PC-3 (cell line): Measurements from ENCODE around the gene MAP7D3. TPM values are rescaled to one million over a fixed set of nuclear protein-coding genes. Genes with fewer than 3 reads are reported as not detected.

Experiments
- ATAC-seq: fragments of 200-7000 bp; cut with Tn5 transposase; 2 replicates; pipeline ENCODE4 v1.9.1; 2020; ENCODE audit warnings: mild to moderate bottlenecking, moderate library complexity
- BruUV-seq: library from RNA; stranded (reverse); fragments of 400-500 nt; replicated peaks from 2 replicates; lab custom pipeline; 2021; lab: Mats Ljungman, UMichigan
- CTCF ChIA-PET: fragments of 300-600 bp; sonication (Branson Sonifier 250); formaldehyde crosslinking; loops from one replicate; lab custom pipeline; 2022; ENCODE audit warnings: antibody characterized with exemption; lab: Charles Lee
- POLR2A ChIA-PET: fragments of 300-600 bp; sonication (Branson Sonifier 250); formaldehyde crosslinking; loops from one replicate; lab custom pipeline; 2022; ENCODE audit warnings: antibody characterized with exemption; ENCODE audit not compliant: unreplicated experiment; lab: Charles Lee
- DNase-seq: peaks from one replicate; pipeline ENCODE4 v3.0.0-alpha.2; 2015
- H2AFZ ChIP-seq: fragments of 300-600 bp; sonication (generic); 2 replicates; pipeline ENCODE4 v1.6.0; 2016; ENCODE audit warnings: antibody characterized with exemption, low read length
- H3F3A ChIP-seq: fragments of 300-600 bp; sonication (generic); one replicate; pipeline ENCODE4 v1.6.0; 2017; ENCODE audit warnings: antibody characterized with exemption, low read length, control low read depth, mild to moderate bottlenecking; ENCODE audit not compliant: unreplicated experiment
- H3K27ac ChIP-seq: fragments of 300-600 bp; sonication (generic); 2 replicates; pipeline ENCODE4 v1.5.1; 2016; ENCODE audit warnings: mild to moderate bottlenecking, low read length
- H3K27me3 ChIP-seq: fragments of 300-600 bp; sonication (generic); 2 replicates; pipeline ENCODE4 v1.6.1; 2016; ENCODE audit warnings: low read length, mixed read lengths
- H3K36me3 ChIP-seq: fragments of 300-600 bp; sonication (generic); 2 replicates; pipeline ENCODE4 v1.6.1; 2016; ENCODE audit warnings: low read depth, mixed run types, low read length, mixed read lengths
- H3K4me1 ChIP-seq: fragments of 300-600 bp; sonication (generic); 2 replicates; pipeline ENCODE4 v1.5.1; 2016; ENCODE audit warnings: low read length; ENCODE audit not compliant: insufficient read depth
- H3K4me2 ChIP-seq: fragments of 300-600 bp; sonication (generic); 2 replicates; pipeline ENCODE4 v1.6.0; 2016; ENCODE audit warnings: low read length
- H3K4me3 ChIP-seq: fragments of 300-600 bp; sonication (generic); 2 replicates; pipeline ENCODE4 v1.5.1; 2016; ENCODE audit warnings: mild to moderate bottlenecking, low read length, mixed read lengths
- H3K79me2 ChIP-seq: fragments of 300-600 bp; sonication (generic); 2 replicates; pipeline ENCODE4 v1.6.1; 2017; ENCODE audit warnings: low read length, mixed read lengths
- H3K9ac ChIP-seq: fragments of 300-600 bp; sonication (generic); 2 replicates; pipeline ENCODE4 v1.6.0; 2016; ENCODE audit warnings: mild to moderate bottlenecking, low read length
- H3K9me2 ChIP-seq: fragments of 300-600 bp; sonication (generic); replicated peaks from 2 replicates; pipeline ENCODE4 v1.6.1; 2016; ENCODE audit warnings: mixed run types, low read length, mixed read lengths
- H3K9me3 ChIP-seq: fragments of 300-600 bp; sonication (generic); 2 replicates; pipeline ENCODE4 v1.6.1; 2016; ENCODE audit warnings: low read length, mixed read lengths
- H4K20me1 ChIP-seq: fragments of 300-600 bp; sonication (generic); 2 replicates; pipeline ENCODE4 v1.6.1; 2016; ENCODE audit warnings: low read length, mixed read lengths
- CTCF ChIP-seq: fragments of 300-600 bp; sonication (generic); conservative IDR thresholded peaks from 2 replicates; pipeline ENCODE4 v1.5.1; 2017; ENCODE audit warnings: antibody characterized with exemption, low read depth, mild to moderate bottlenecking, low read length
- EZH2 ChIP-seq: fragments of 300-600 bp; sonication (generic); IDR thresholded peaks from one replicate; pipeline ENCODE4 v1.6.1; 2017; ENCODE audit warnings: antibody characterized with exemption, mild to moderate bottlenecking, low read length; ENCODE audit not compliant: unreplicated experiment
- EZH2phosphoT487 ChIP-seq: fragments of 300-600 bp; sonication (generic); IDR thresholded peaks from 2 replicates; pipeline ENCODE4 v1.6.1; 2018; ENCODE audit warnings: mild to moderate bottlenecking, antibody characterized with exemption, low read length, borderline replicate concordance
- intact Hi-C: fragments of 100-400 bp; cut with micrococcal nuclease; formaldehyde crosslinking; loops from 2 replicates; pipeline ENCODE4 v1.9.0; 2023
- total RNA-seq: library from RNA; depleted of rRNA; stranded (reverse); fragments of >200 nt; gene quantifications from 2 replicates; pipeline ENCODE4 v1.2.3, GENCODE V29; 2014

MAP7D3 gene
- total RNA-seq, 1 experiment from 2014 or later, result 0.40 TPM

GRCh38 chrX:136195247-136195646 is 56.0 kb downstream of the MAP7D3 start:
- no peak for ATAC-seq

GRCh38 chrX:136194536-136194935 is 56.7 kb downstream of the MAP7D3 start:
- no peak overlapping the region for H2AFZ ChIP-seq
- TF ChIP-seq EZH2phosphoT487, result no peak
- TF ChIP-seq CTCF, result no peak
- TF ChIP-seq EZH2, result no peak
- H3K36me3 ChIP-seq, result no peaks in the 10 kb centered on the region
- H3K79me2 ChIP-seq, result no peaks in the 10 kb centered on the region
- no peak overlapping the region for H3K4me2 ChIP-seq
- H3F3A ChIP-seq, result no peaks in the 10 kb centered on the region
- no TSS peak for BruUV-seq
- H3K4me3 ChIP-seq, result no peak overlapping the region
- H3K9ac ChIP-seq, result no peak overlapping the region
- H4K20me1 ChIP-seq, result no peaks in the 10 kb centered on the region
- H3K27ac ChIP-seq, result no peak overlapping the region
- no peaks in the 10 kb centered on the region for H3K9me3 ChIP-seq
- ChIA-PET CTCF (no interaction called here), POLR2A (no interaction called here)
- no peaks in the 10 kb centered on the region for H3K27me3 ChIP-seq
- ATAC-seq (no peak), DNase-seq (no peak)
- intact Hi-C loops, result no loop called here
- peaks cover 8% of the 10 kb centered on the region; the same call in 1 of the 2 replicates for H3K4me1 ChIP-seq
- H3K9me2 ChIP-seq, result no peaks in the 10 kb centered on the region

More at GRCh38 chrX:136195247-136195646, 56.0 kb downstream of the MAP7D3 start:
- no peaks in the 10 kb centered on the region for H3K27me3 ChIP-seq
- no peaks in the 10 kb centered on the region for H3K36me3 ChIP-seq
- intact Hi-C loops, result no loop called here
- no TSS peak for BruUV-seq
- no peaks in the 10 kb centered on the region for H3K9me3 ChIP-seq
- ChIA-PET POLR2A (no interaction called here), CTCF (no interaction called here)
- H3K9me2 ChIP-seq, result no peaks in the 10 kb centered on the region
- H3K4me1 ChIP-seq, result peaks cover 11% of the 10 kb centered on the region; the same call in 1 of the 2 replicates
- no peaks in the 10 kb centered on the region for H4K20me1 ChIP-seq
- DNase-seq, result no peak
- H2AFZ ChIP-seq, result no peak overlapping the region
- no peak overlapping the region for H3K4me3 ChIP-seq
- H3K27ac ChIP-seq, result no peak overlapping the region
- H3F3A ChIP-seq, result no peaks in the 10 kb centered on the region
- H3K9ac ChIP-seq, result no peak overlapping the region
- no peaks in the 10 kb centered on the region for H3K79me2 ChIP-seq
- TF ChIP-seq EZH2 (no peak), CTCF (no peak), EZH2phosphoT487 (no peak)
- H3K4me2 ChIP-seq, result no peak overlapping the region

- peaks cover 8% of the 10 kb centered on the region; the same call in 1 of the 2 replicates for H3K4me1 ChIP-seq
- H3K9ac ChIP-seq, result no peak overlapping the region
- no peaks in the 10 kb centered on the region for H3K9me3 ChIP-seq
- no peak overlapping the region for H3K4me2 ChIP-seq
- no peak overlapping the region for H3K4me3 ChIP-seq
- ATAC-seq (no peak), DNase-seq (no peak)
- no TSS peak for BruUV-seq
- H4K20me1 ChIP-seq, result no peaks in the 10 kb centered on the region
- H3K27me3 ChIP-seq, result no peaks in the 10 kb centered on the region
- H2AFZ ChIP-seq, result no peak overlapping the region
- no peaks in the 10 kb centered on the region for H3K36me3 ChIP-seq
- ChIA-PET CTCF (no interaction called here), POLR2A (no interaction called here)
- no peaks in the 10 kb centered on the region for H3K9me2 ChIP-seq
- no peak for TF ChIP-seq EZH2phosphoT487
- no peak for TF ChIP-seq CTCF
- TF ChIP-seq EZH2, result no peak
- intact Hi-C loops, result no loop called here
- H3K79me2 ChIP-seq, result no peaks in the 10 kb centered on the region
- no peaks in the 10 kb centered on the region for H3F3A ChIP-seq
- no peak overlapping the region for H3K27ac ChIP-seq
These were observed 57.4 kb downstream of the MAP7D3 start for GRCh38 chrX:136193771-136194170.
